Colonic mucosa (tissue), 4 donors: ENCODE results near the gene PNMA1. TPM values are rescaled to one million over a fixed set of nuclear protein-coding genes. Genes with fewer than 3 reads are reported as not detected.

Experiments used
- DNase-seq: peaks from one replicate; pipeline ENCODE4 v3.0.0-alpha.2; 2020
- H3K27ac ChIP-seq: fragments of 200-600 bp; one replicate; pipeline ENCODE4 v1.8.0; 2021
- H3K27me3 ChIP-seq: fragments of 200-600 bp; one replicate; pipeline ENCODE4 v1.8.0; 2021
- H3K36me3 ChIP-seq: fragments of 200-600 bp; one replicate; pipeline ENCODE4 v1.8.0; 2021
- H3K4me1 ChIP-seq: fragments of 200-600 bp; one replicate; pipeline ENCODE4 v1.8.0; 2021; ENCODE audit warnings: mild to moderate bottlenecking
- H3K4me3 ChIP-seq: fragments of 200-600 bp; one replicate; pipeline ENCODE4 v1.8.0; 2021
- H3K9ac ChIP-seq, 2 donors: one replicate each; pipeline ENCODE4 v1.7.0; 2013; ENCODE audit warnings: control low read depth in 2 of 2, low read depth in 2 of 2, low read length in 2 of 2
- H3K9me3 ChIP-seq: fragments of 200-600 bp; one replicate; pipeline ENCODE4 v1.8.0; 2021
- CTCF ChIP-seq: fragments of 200-600 bp; IDR thresholded peaks from one replicate; pipeline ENCODE4 v1.8.0; 2022; ENCODE audit warnings: antibody characterized with exemption, mild to moderate bottlenecking
- intact Hi-C: fragments of 100-400 bp; cut with DNase I; formaldehyde crosslinking; loops from one replicate; pipeline ENCODE4 v1.14.1; 2022
- total RNA-seq, 2 donors: library from RNA; stranded (reverse); fragmentation: NEBNext Ultra II Directional in 1 of 2; extraction: Animal tissue kit (Norgen Biotek cat#: 25700) in 1 of 2; gene quantifications; one replicate each; pipeline ENCODE4 v1.2.1, GENCODE V29; 2021
- donor health status: healthy.
- donor health status: DM: no; HTN: no; CAD: no.
- donor health status: DM: no; HTN: no; CAD: no.

Gene PNMA1
- total RNA-seq, 2 donors from 2014 or later: 13.4 to 28.3 TPM

GRCh38 chr14:73695082-73695481 is 19.1 kb downstream of the PNMA1 start:
- intact Hi-C loops: no loop called here
- Histone ChIP-seq H3K4me1 (no peaks in the 10 kb centered on the region), H3K36me3 (no peaks in the 10 kb centered on the region), H3K4me3 (no peak overlapping the region), H3K9me3 (no peaks in the 10 kb centered on the region), H3K27ac (no peak overlapping the region), H3K9ac (no peak overlapping the region), H3K27me3 (no peaks in the 10 kb centered on the region)
- TF ChIP-seq CTCF: no peak
- no peak for DNase-seq

- intact Hi-C loops: no loop called here
- no peak overlapping the region for H3K27ac ChIP-seq
- no peak for TF ChIP-seq CTCF
- H3K36me3 ChIP-seq: no peaks in the 10 kb centered on the region
- no peak for DNase-seq
- H3K27me3 ChIP-seq: no peaks in the 10 kb centered on the region
- no peaks in the 10 kb centered on the region for H3K9me3 ChIP-seq
- no peak overlapping the region for H3K4me3 ChIP-seq
- no peak overlapping the region for H3K9ac ChIP-seq
- no peaks in the 10 kb centered on the region for H3K4me1 ChIP-seq
Observed at GRCh38 chr14:73694083-73694482, 20.1 kb downstream of the PNMA1 start.

GRCh38 chr14:73686901-73687300 is 27.3 kb downstream of the PNMA1 start:
- H3K36me3 ChIP-seq: no peaks in the 10 kb centered on the region
- intact Hi-C loops: no loop called here

GRCh38 chr14:73685328-73685727 is 28.9 kb downstream of the PNMA1 start:
- TF ChIP-seq CTCF: no peak
- DNase-seq: no peak
- intact Hi-C loops: no loop called here
- H3K36me3 ChIP-seq: no peaks in the 10 kb centered on the region
- H3K27ac ChIP-seq: no peak overlapping the region
- no peak overlapping the region for H3K4me3 ChIP-seq
- H3K9ac ChIP-seq: no peak overlapping the region
- no peaks in the 10 kb centered on the region for H3K27me3 ChIP-seq
- no peaks in the 10 kb centered on the region for H3K9me3 ChIP-seq
- H3K4me1 ChIP-seq: no peaks in the 10 kb centered on the region

More at GRCh38 chr14:73686901-73687300, 27.3 kb downstream of the PNMA1 start:
- H3K4me3 ChIP-seq: no peak overlapping the region
- no peaks in the 10 kb centered on the region for H3K4me1 ChIP-seq
- no peaks in the 10 kb centered on the region for H3K9me3 ChIP-seq
- no peak overlapping the region for H3K27ac ChIP-seq
- no peak for TF ChIP-seq CTCF
- DNase-seq: no peak
- H3K9ac ChIP-seq: no peak overlapping the region
- H3K27me3 ChIP-seq: no peaks in the 10 kb centered on the region

GRCh38 chr14:73684627-73685026 is 29.6 kb downstream of the PNMA1 start:
- Histone ChIP-seq H3K4me1 (no peaks in the 10 kb centered on the region), H3K9me3 (no peaks in the 10 kb centered on the region), H3K9ac (no peak overlapping the region), H3K36me3 (no peaks in the 10 kb centered on the region), H3K4me3 (no peak overlapping the region), H3K27me3 (no peaks in the 10 kb centered on the region), H3K27ac (no peak overlapping the region)
- no peak for DNase-seq
- intact Hi-C loops: no loop called here
- no peak for TF ChIP-seq CTCF

GRCh38 chr14:73680821-73681220 is 33.4 kb downstream of the PNMA1 start:
- TF ChIP-seq CTCF: no peak
- Histone ChIP-seq H3K4me3 (no peak overlapping the region), H3K27ac (no peak overlapping the region), H3K36me3 (no peaks in the 10 kb centered on the region), H3K4me1 (no peaks in the 10 kb centered on the region), H3K27me3 (no peaks in the 10 kb centered on the region), H3K9ac (no peak overlapping the region), H3K9me3 (no peaks in the 10 kb centered on the region)
- DNase-seq: no peak
- intact Hi-C loops: no loop called here
